ENCODE data around the gene PTTG1IP.

DNA sequence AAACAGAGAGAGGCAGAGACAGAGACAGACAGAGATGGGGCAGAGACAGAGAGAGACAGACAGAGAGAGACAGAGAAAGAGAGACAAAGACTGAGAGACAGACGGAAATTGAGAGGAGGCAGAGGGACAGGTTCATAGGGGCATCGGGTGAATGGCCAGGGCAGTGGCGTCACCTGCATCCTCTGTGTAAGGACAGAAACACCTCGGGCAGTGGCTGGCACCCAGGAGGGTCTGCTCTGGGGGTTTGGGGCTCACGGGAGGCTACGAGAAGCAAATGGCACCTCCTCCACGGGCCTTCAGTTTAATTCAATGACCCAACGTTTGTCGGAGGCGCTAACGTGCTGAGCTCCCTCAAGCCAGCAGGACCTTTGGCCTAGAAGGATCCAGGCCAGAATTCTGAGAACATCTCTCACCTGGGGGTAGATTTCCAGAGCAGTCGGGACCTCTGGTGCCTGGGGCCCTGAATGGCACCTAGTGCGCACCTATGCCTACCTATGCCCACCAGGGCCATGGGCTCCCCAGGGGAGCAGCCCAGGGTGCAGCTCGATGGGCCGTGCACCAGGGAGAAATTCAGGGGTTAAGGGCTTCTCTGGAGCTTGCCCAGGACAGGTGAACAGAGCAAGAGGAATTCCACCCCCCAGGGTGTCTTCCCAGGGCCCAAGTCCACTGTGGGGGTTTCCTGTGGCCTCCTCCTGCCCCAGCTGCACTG, 20.6 kb upstream of the PTTG1IP start:
- TF ChIP-seq POLR2AphosphoS5 (IDR thresholded peaks at IDR 0.05; ENCODE audit: borderline replicate concordance, low read depth, low read length) (no peak), EZH2 (IDR thresholded peaks at IDR 0.05) (no peak), FOXP2 (optimal IDR thresholded peaks at IDR 0.05; ENCODE audit: control extremely low read depth, extremely low read length, insufficient read depth) (no peak)
